Suppressor macrophage treated with lipopolysaccharide for 1 hour (primary cell): ENCODE data around the gene SULT2B1.
"Not testable (repeated sequence)": the region's sequence is repeated elsewhere in the genome, so short reads cannot be mapped to it uniquely, and the experiment has no call there.

ENCODE experiments used
- DNase-seq, 3 donors: peaks; one replicate each; pipeline ENCODE4 v3.0.0-alpha.2; 2020 to 2022

Gene SULT2B1

GRCh38 chr19:48551437-48552302 lies at the start of gene SULT2B1:
SULT2B1 (plus strand) TSS chr19:48552172; CDS start chr19:48552253, 81 bp downstream.
- DNase-seq = no peak

- no peak for DNase-seq
Measured at GRCh38 chr19:48502350-48503018, 49.5 kb upstream of the SULT2B1 start.

- peak; percentile 60 to 77 (median 74) for DNase-seq
Measured at GRCh38 chr19:48506138-48506733, 45.7 kb upstream of the SULT2B1 start.

GRCh38 chr19:48507911-48508439 lies 44.0 kb upstream of the SULT2B1 start:
- no peak for DNase-seq

GRCh38 chr19:48508729-48509411 lies 43.1 kb upstream of the SULT2B1 start:
- DNase-seq = no peak

GRCh38 chr19:48509467-48510194 lies 42.3 kb upstream of the SULT2B1 start:
- DNase-seq = peak; percentile 31 to 37 (median 33)

- DNase-seq = peak; percentile 52 to 72 (median 71)
Measured at GRCh38 chr19:48510421-48511268, 41.3 kb upstream of the SULT2B1 start.

GRCh38 chr19:48511321-48511731 lies 40.6 kb upstream of the SULT2B1 start:
- DNase-seq = no peak

GRCh38 chr19:48511800-48512503 lies 40.0 kb upstream of the SULT2B1 start, which contains the start of gene LMTK3:
LMTK3 (minus strand) TSS chr19:48511835; CDS start chr19:48511576, 259 bp downstream.
- no peak for DNase-seq

- peak in 2 of 3 donors; percentile 25 to 35 for DNase-seq
Measured at GRCh38 chr19:48512504-48513288, 39.3 kb upstream of the SULT2B1 start.

- DNase-seq = peak; percentile 59 to 71 (median 62)
Measured at GRCh38 chr19:48513289-48514122, 38.5 kb upstream of the SULT2B1 start.

- DNase-seq = no peak
Measured at GRCh38 chr19:48514123-48514458, 37.9 kb upstream of the SULT2B1 start.

- no peak for DNase-seq
Measured at GRCh38 chr19:48516536-48516935, 35.4 kb upstream of the SULT2B1 start.

GRCh38 chr19:48518207-48518606 lies 33.8 kb upstream of the SULT2B1 start:
- no peak for DNase-seq

GRCh38 chr19:48519426-48519825 lies 32.5 kb upstream of the SULT2B1 start:
- not testable (repeated sequence) for DNase-seq

- no peak for DNase-seq
Measured at GRCh38 chr19:48520134-48520533, 31.8 kb upstream of the SULT2B1 start.

- DNase-seq = no peak
Measured at GRCh38 chr19:48524221-48524620, 27.8 kb upstream of the SULT2B1 start.

GRCh38 chr19:48524732-48525131 lies 27.2 kb upstream of the SULT2B1 start:
- DNase-seq = no peak

- no peak for DNase-seq
Measured at GRCh38 chr19:48529156-48529555, 22.8 kb upstream of the SULT2B1 start.
